Neutrophil (primary cell): Measurements from ENCODE around the gene VPS41.

Experiments
- H3K27ac ChIP-seq: fragments of 200-600 bp; sonication (generic); 2 replicates; pipeline ENCODE4 v1.5.1; 2016; ENCODE audit warnings: mild to moderate bottlenecking, moderate library complexity
- H3K27me3 ChIP-seq: fragments of 200-600 bp; sonication (generic); 2 replicates; pipeline ENCODE4 v1.6.0; 2016; ENCODE audit warnings: mild to moderate bottlenecking
- H3K36me3 ChIP-seq: fragments of 200-600 bp; sonication (generic); 2 replicates; pipeline ENCODE4 v1.5.1; 2017
- H3K4me1 ChIP-seq, 2 experiments: fragments of 200-600 bp in 1 of 2; sonication (generic) in 1 of 2; 1 replicate in 1 of 2; 2 replicates in 1 of 2; pipeline versions ENCODE4 v1.5.1 to v1.6.1; 2013 to 2016; ENCODE audit warnings: low read depth in 1 of 2, low read length in 1 of 2, mild to moderate bottlenecking in 1 of 2, moderate library complexity in 1 of 2; ENCODE audit not compliant: control insufficient read depth in 1 of 2, insufficient read depth in 1 of 2
- H3K4me3 ChIP-seq, 2 experiments: fragments of 200-600 bp in 1 of 2; sonication (generic) in 1 of 2; 1 replicate in 1 of 2; 2 replicates in 1 of 2; pipeline ENCODE4 v1.5.1; 2013 to 2016; ENCODE audit warnings: low read depth in 1 of 2, low read length in 1 of 2, mild to moderate bottlenecking in 1 of 2, moderate library complexity in 1 of 2
- H3K9me3 ChIP-seq: fragments of 200-600 bp; sonication (generic); 2 replicates; pipeline ENCODE4 v1.5.1; 2016
- TF ChIP-seq, protein P1 (sequence below): fragments of 200-600 bp; sonication (generic); IDR thresholded peaks from 2 replicates; pipeline ENCODE4 v1.5.1; 2016; ENCODE audit warnings: antibody characterized with exemption

VPS41 gene

DNA sequence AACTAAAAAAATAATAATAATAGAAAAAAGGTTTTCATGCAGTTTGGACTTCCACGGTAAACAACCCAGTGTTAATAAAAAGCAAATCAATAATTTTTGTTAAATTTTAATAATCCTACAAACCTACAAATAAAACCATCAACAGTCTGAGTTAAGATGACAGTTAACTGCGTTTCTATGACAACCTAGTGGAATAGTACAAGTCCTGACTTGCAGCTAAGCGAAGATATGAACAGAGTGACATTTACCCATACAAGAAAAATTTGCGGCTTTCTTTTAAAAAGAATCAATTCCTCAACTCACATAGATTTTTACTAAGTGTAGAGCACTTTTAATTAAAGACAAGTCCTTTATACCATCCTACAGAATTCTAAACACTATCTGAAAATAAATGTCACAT is 35.6 kb downstream of the VPS41 start:
- H3K9me3 ChIP-seq: no peaks in the 10 kb centered on the region
- peaks cover 7% of the 10 kb centered on the region for H3K36me3 ChIP-seq
- H3K4me3 ChIP-seq: no peak overlapping the region
- TF ChIP-seq, protein P1, sequence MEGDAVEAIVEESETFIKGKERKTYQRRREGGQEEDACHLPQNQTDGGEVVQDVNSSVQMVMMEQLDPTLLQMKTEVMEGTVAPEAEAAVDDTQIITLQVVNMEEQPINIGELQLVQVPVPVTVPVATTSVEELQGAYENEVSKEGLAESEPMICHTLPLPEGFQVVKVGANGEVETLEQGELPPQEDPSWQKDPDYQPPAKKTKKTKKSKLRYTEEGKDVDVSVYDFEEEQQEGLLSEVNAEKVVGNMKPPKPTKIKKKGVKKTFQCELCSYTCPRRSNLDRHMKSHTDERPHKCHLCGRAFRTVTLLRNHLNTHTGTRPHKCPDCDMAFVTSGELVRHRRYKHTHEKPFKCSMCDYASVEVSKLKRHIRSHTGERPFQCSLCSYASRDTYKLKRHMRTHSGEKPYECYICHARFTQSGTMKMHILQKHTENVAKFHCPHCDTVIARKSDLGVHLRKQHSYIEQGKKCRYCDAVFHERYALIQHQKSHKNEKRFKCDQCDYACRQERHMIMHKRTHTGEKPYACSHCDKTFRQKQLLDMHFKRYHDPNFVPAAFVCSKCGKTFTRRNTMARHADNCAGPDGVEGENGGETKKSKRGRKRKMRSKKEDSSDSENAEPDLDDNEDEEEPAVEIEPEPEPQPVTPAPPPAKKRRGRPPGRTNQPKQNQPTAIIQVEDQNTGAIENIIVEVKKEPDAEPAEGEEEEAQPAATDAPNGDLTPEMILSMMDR: no peak
- H3K27me3 ChIP-seq: no peaks in the 10 kb centered on the region
- no peak overlapping the region for H3K27ac ChIP-seq
- H3K4me1 ChIP-seq: peaks cover under 1 to 3% of the 10 kb centered on the region in 2 experiments

DNA sequence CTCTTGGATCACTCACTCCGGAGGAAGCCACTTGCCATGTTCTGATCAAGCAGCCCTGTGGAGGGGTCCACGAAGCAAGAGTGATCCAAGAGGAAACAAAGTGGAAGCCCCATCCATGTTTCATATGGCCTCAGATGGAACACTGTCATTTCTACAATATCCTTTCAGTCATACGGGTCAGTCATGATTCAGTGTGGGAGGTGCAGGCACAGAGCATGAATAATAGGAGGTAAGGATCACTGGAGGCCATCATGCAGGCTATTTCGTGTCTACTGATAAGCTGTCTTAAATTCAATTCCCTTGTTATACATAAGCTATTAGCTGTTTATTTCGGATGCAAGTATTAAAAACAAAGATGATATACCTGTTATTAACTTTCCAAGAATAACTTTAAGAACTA is 36.8 kb downstream of the VPS41 start:
- TF ChIP-seq, protein P1: no peak
- no peaks in the 10 kb centered on the region for H3K27me3 ChIP-seq
- H3K4me1 ChIP-seq: no peaks in the 10 kb centered on the region
- no peaks in the 10 kb centered on the region for H3K9me3 ChIP-seq
- H3K4me3 ChIP-seq: no peak overlapping the region
- peaks cover 17% of the 10 kb centered on the region for H3K36me3 ChIP-seq
- no peak overlapping the region for H3K27ac ChIP-seq

DNA sequence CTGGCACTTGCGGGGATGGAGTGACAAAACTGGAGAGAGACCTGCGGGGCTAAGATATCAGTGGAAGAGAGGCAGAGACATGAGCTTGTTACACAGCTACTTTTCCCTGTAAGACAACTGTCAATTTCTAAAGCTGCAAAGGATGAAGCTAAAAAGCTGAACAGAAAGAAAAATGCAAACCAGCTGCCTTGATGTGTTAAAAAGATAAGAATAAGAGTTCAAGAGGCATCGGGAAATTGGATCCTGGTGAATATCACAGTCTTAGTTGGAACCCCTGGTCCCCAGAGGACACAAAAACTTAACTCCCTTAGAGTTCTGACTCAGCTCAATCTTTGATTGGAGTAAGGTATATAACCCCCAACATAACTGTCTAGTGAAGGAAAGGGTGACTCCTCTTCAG is 38.8 kb downstream of the VPS41 start:
- Histone ChIP-seq H3K4me1 (no peaks in the 10 kb centered on the region), H3K4me3 (no peak overlapping the region), H3K27me3 (no peaks in the 10 kb centered on the region), H3K36me3 (peaks cover 22% of the 10 kb centered on the region), H3K9me3 (no peaks in the 10 kb centered on the region), H3K27ac (no peak overlapping the region)
- TF ChIP-seq, protein P1: no peak

DNA sequence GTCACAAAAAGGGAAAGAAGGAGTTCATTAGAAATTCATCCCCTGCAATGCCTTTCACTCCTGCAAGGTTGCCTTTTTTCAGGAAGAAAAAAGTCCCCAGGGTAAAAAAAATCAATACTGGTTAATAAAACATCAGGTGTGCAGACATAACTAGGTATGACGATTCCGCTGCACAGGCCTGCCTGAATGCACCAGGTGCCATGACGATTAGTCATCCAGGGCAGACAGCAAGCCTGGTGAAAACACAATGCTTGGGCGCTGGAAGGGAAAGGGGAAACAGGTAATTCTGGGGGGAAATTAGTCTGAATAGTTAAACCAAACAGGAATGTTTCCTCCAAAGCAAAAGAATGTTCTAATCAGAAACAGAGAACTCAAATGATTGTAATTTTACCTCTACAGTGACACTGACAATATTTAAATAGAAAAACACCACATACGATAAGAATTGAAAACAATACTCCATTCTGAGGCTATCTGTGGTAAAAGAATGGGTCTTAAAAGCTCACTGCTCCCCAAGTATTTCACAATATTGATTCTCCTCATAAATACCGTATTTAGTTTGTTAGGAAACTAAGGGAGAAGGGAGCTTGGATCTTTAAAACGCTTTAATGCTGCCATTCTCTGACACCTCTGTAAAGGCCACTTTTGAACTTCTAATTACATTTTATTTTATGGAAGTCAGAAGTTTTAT is 45.2 kb downstream of the VPS41 start:
- TF ChIP-seq, protein P1: no peak
- Histone ChIP-seq H3K27me3 (no peaks in the 10 kb centered on the region), H3K36me3 (peaks cover 31% of the 10 kb centered on the region), H3K4me3 (no peak overlapping the region), H3K9me3 (no peaks in the 10 kb centered on the region), H3K4me1 (no peaks in the 10 kb centered on the region), H3K27ac (no peak overlapping the region)

DNA sequence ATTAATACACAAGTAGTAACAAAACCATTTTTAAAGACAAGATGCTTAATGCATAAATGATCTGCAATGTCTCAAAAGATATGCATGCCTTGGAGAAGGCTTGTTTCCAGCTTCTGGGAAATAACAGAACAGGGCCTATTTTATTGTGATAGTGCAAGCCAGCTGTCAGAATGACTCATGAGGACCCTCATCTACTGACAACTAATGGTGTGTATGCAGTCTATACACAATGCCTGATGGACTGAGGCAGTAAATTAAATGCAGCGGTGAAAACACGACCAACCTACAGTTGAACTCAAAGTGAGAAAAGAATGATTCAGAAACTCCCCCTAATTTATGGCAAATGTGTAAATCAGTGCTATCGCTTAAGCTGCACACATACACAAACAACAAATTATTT is 46.3 kb downstream of the VPS41 start:
- Histone ChIP-seq H3K4me1 (no peaks in the 10 kb centered on the region), H3K27ac (no peak overlapping the region), H3K9me3 (no peaks in the 10 kb centered on the region), H3K4me3 (no peak overlapping the region), H3K27me3 (no peaks in the 10 kb centered on the region), H3K36me3 (peaks cover 20% of the 10 kb centered on the region)
- TF ChIP-seq, protein P1: no peak
